Neuronal stem cell (in vitro differentiated cells): ENCODE results near the gene TREX2.
A peak's percentile ranks its signal among the peaks of the same experiment; 100 is the strongest.

Experiments used
- DNase-seq: peaks from one replicate; pipeline ENCODE4 v3.0.0-alpha.2; 2013; ENCODE audit warnings: low spot score
- H2AFZ ChIP-seq: one replicate; pipeline ENCODE4 v1.6.1; 2013; ENCODE audit warnings: mild to moderate bottlenecking, low read length, inconsistent platforms
- H2AK5ac ChIP-seq: 2 replicates; pipeline ENCODE4 v1.6.1; 2013; ENCODE audit warnings: low read depth, mild to moderate bottlenecking, inconsistent platforms, low read length, moderate library complexity, mixed read lengths
- H2BK120ac ChIP-seq: 2 replicates; pipeline ENCODE4 v1.6.1; 2013; ENCODE audit warnings: low read depth, mild to moderate bottlenecking, inconsistent platforms, low read length, moderate library complexity, mixed read lengths
- H2BK12ac ChIP-seq: one replicate; pipeline ENCODE4 v1.6.1; 2013; ENCODE audit warnings: low read length, inconsistent platforms
- H2BK15ac ChIP-seq: 2 replicates; pipeline ENCODE4 v1.6.1; 2013; ENCODE audit warnings: mild to moderate bottlenecking, low read length, inconsistent platforms, mixed read lengths
- H2BK5ac ChIP-seq: one replicate; pipeline ENCODE4 v1.6.1; 2013; ENCODE audit warnings: inconsistent platforms, mild to moderate bottlenecking, low read length, moderate library complexity
- H3K14ac ChIP-seq: one replicate; pipeline ENCODE4 v1.6.1; 2013; ENCODE audit warnings: low read length, inconsistent platforms
- H3K18ac ChIP-seq: 2 replicates; pipeline ENCODE4 v1.6.1; 2013; ENCODE audit warnings: low read length, inconsistent platforms
- H3K23ac ChIP-seq: 2 replicates; pipeline ENCODE4 v1.6.1; 2013; ENCODE audit warnings: low read depth, mild to moderate bottlenecking, mixed read lengths, low read length, inconsistent platforms; ENCODE audit not compliant: poor library complexity
- H3K27ac ChIP-seq: replicated peaks from 3 replicates; pipeline ENCODE4 v1.5.1; 2013; ENCODE audit warnings: low read length, inconsistent platforms
- H3K27me3 ChIP-seq, 3 experiments: 2 replicates each; pipeline ENCODE4 v1.6.1; 2013; ENCODE audit warnings: low read length in 3 of 3, mild to moderate bottlenecking in 2 of 3, inconsistent platforms in 1 of 3, low read depth in 1 of 3, mixed read lengths in 1 of 3, moderate library complexity in 1 of 3; ENCODE audit not compliant: control insufficient read depth in 3 of 3, insufficient read depth in 3 of 3
- H3K36me3 ChIP-seq, 2 donors: replicated peaks in 1 of 2; 2 replicates each; pipeline ENCODE4 v1.6.1; 2013; ENCODE audit warnings: low read length in 2 of 2; ENCODE audit not compliant: control insufficient read depth in 2 of 2, insufficient read depth in 2 of 2
- H3K4ac ChIP-seq: 2 replicates; pipeline ENCODE4 v1.6.1; 2013; ENCODE audit warnings: inconsistent platforms, mild to moderate bottlenecking, low read length, moderate library complexity
- H3K4me1 ChIP-seq, 2 donors: 1 replicate in 1 of 2; 2 replicates in 1 of 2; pipeline ENCODE4 v1.6.1; 2013; ENCODE audit warnings: low read length in 2 of 2, low read depth in 1 of 2; ENCODE audit not compliant: control insufficient read depth in 2 of 2, insufficient read depth in 1 of 2
- H3K4me2 ChIP-seq: one replicate; pipeline ENCODE4 v1.6.1; 2013; ENCODE audit warnings: mild to moderate bottlenecking, low read length, inconsistent platforms; ENCODE audit not compliant: insufficient read depth, poor library complexity, severe bottlenecking
- H3K4me3 ChIP-seq, 2 donors: 2 replicates each; pipeline ENCODE4 v1.5.1; 2013; ENCODE audit warnings: low read length in 2 of 2, mild to moderate bottlenecking in 2 of 2, inconsistent platforms in 1 of 2, moderate library complexity in 1 of 2
- H3K79me1 ChIP-seq: one replicate; pipeline ENCODE4 v1.6.1; 2013; ENCODE audit warnings: low read depth, mild to moderate bottlenecking, inconsistent platforms, low read length, moderate library complexity
- H3K9ac ChIP-seq: one replicate; pipeline ENCODE4 v1.6.1; 2013; ENCODE audit warnings: mild to moderate bottlenecking, low read depth, low read length, inconsistent platforms; ENCODE audit not compliant: poor library complexity
- H3K9me3 ChIP-seq, 2 donors: replicated peaks in 1 of 2; 2 replicates each; pipeline versions ENCODE3 to v1.6.1; 2013; ENCODE audit warnings: low read length in 2 of 2, mild to moderate bottlenecking in 2 of 2, inconsistent platforms in 1 of 2, low read depth in 1 of 2, mixed read lengths in 1 of 2, moderate library complexity in 1 of 2; ENCODE audit not compliant: control insufficient read depth in 2 of 2, insufficient read depth in 1 of 2
- H4K8ac ChIP-seq: one replicate; pipeline ENCODE4 v1.6.1; 2013; ENCODE audit warnings: low read depth, mild to moderate bottlenecking, inconsistent platforms, low read length, moderate library complexity
- H4K91ac ChIP-seq: one replicate; pipeline ENCODE4 v1.6.1; 2013; ENCODE audit warnings: low read length, low read depth, mild to moderate bottlenecking, inconsistent platforms; ENCODE audit not compliant: poor library complexity
- WGBS, 2 donors: extraction: QIAGEN DNeasy Blood & Tissue Kit; methylation state at CpG; one replicate each; pipeline ENCODE4 v1.1.7; 2013; ENCODE audit warnings: missing lambda C conversion rate in 2 of 2, mixed read lengths in 1 of 2; ENCODE audit not compliant: insufficient read length in 2 of 2, insufficient replicate concordance in 1 of 2; ENCODE audit errors: extremely low coverage in 2 of 2; 5-methylcytosine and 5-hydroxymethylcytosine counted together

Gene TREX2

DNA sequence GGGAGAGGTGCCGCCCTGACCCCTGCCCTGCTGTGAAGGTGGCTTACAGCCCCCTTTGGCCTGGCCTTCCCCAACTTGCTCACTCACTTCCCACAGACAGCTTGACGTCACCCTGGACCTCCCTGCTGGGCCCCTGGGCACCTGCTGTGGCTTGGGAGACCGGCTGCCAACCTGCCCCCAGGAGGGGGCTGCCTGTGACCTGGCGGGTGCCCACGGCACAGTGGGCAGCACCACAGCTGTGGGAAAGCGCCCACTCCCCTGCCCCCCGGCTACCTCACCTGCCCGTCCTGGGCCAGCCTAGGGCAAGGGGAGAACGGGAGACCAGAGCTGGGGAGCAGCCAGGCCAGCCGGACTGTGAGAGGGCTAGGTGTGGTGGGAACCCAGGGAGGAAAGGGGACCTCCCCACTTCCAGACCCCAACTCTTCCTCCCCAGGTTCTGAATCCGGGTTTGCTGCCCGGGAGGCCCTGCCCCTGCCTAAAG is 36.9 kb downstream of the TREX2 start:
- no peak overlapping the region for H2AK5ac ChIP-seq
- no peak overlapping the region for H3K4ac ChIP-seq
- no peaks in the 10 kb centered on the region for H3K4me1 ChIP-seq
- no peaks in the 10 kb centered on the region for H3K9me3 ChIP-seq
- H2BK15ac ChIP-seq: no peak overlapping the region
- H3K36me3 ChIP-seq: no peaks in the 10 kb centered on the region
- H4K91ac ChIP-seq: no peak overlapping the region
- H3K79me1 ChIP-seq: no peaks in the 10 kb centered on the region
- no peak overlapping the region for H3K18ac ChIP-seq
- H2BK120ac ChIP-seq: no peak overlapping the region
- no peak overlapping the region for H2AFZ ChIP-seq
- H3K27me3 ChIP-seq: peaks cover 0 to 87% (median 10%) of the 10 kb centered on the region in 3 experiments
- H3K23ac ChIP-seq: no peak overlapping the region
- no CpG with 5 or more reads among the region's 12 CpGs for WGBS, 2 donors
- no peak for DNase-seq
- H2BK5ac ChIP-seq: no peak overlapping the region
- H3K14ac ChIP-seq: no peak overlapping the region
- H3K4me3 ChIP-seq: no peak overlapping the region
- no peak overlapping the region for H4K8ac ChIP-seq
- H3K27ac ChIP-seq: no peak overlapping the region
- H2BK12ac ChIP-seq: no peak overlapping the region
- H3K9ac ChIP-seq: no peak overlapping the region
- H3K4me2 ChIP-seq: no peak overlapping the region

- Histone ChIP-seq H3K27me3 (peaks cover 0 to 82% (median 10%) of the 10 kb centered on the region in 3 experiments), H3K4me1 (no peaks in the 10 kb centered on the region)
- WGBS, 2 donors: no CpG with 5 or more reads among the region's 10 CpGs
These were observed 37.6 kb downstream of the TREX2 start for GRCh38 chrX:153408221-153408721.

DNA sequence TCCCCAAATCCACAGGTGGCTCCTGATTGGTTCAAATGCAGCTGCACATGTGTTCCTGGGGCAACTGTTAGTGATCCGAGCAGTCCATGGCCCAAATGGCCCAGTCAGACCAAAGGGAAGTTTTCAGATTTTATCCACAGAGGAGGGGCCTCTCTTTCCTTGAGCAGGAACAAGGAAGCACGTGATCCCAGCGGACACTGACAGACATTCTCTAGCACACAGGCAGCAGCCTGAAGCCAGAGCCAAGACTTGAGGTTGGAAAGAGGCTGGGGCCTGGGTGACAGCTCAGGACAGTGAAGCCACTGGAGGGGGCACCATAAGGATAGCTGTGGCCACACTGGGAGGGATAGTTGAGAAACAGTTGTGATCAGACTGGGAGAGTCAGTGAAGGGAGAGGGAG is 38.1 kb downstream of the TREX2 start:
- H3K4ac ChIP-seq: no peak overlapping the region
- H3K14ac ChIP-seq: no peak overlapping the region
- DNase-seq: no peak
- H3K36me3 ChIP-seq: no peaks in the 10 kb centered on the region
- H3K18ac ChIP-seq: no peak overlapping the region
- no peak overlapping the region for H2AK5ac ChIP-seq
- no peak overlapping the region for H3K4me2 ChIP-seq
- H2BK12ac ChIP-seq: peak overlapping the region; percentile 22
- no peak overlapping the region for H2BK5ac ChIP-seq
- no peak overlapping the region for H3K27ac ChIP-seq
- no peak overlapping the region for H3K9ac ChIP-seq
- H3K9me3 ChIP-seq: no peaks in the 10 kb centered on the region
- H2AFZ ChIP-seq: no peak overlapping the region
- no peaks in the 10 kb centered on the region for H3K4me1 ChIP-seq
- H3K79me1 ChIP-seq: no peaks in the 10 kb centered on the region
- H3K23ac ChIP-seq: no peak overlapping the region
- no peak overlapping the region for H4K8ac ChIP-seq
- no peak overlapping the region for H2BK15ac ChIP-seq
- H3K27me3 ChIP-seq: peaks cover 0 to 78% (median 10%) of the 10 kb centered on the region in 3 experiments
- H2BK120ac ChIP-seq: no peak overlapping the region
- WGBS, 2 donors: no CpG with 5 or more reads among the region's 3 CpGs
- no peak overlapping the region for H4K91ac ChIP-seq
- H3K4me3 ChIP-seq: no peak overlapping the region

More at GRCh38 chrX:153408221-153408721, 37.6 kb downstream of the TREX2 start:
- Histone ChIP-seq H3K9me3 (no peaks in the 10 kb centered on the region), H3K14ac (no peak overlapping the region), H3K4me2 (no peak overlapping the region), H3K9ac (no peak overlapping the region), H2AFZ (no peak overlapping the region), H3K36me3 (no peaks in the 10 kb centered on the region), H3K18ac (no peak overlapping the region), H3K79me1 (no peaks in the 10 kb centered on the region), H2BK120ac (no peak overlapping the region), H2BK15ac (no peak overlapping the region), H3K4ac (no peak overlapping the region), H3K27ac (no peak overlapping the region), H2BK12ac (no peak overlapping the region), H2BK5ac (no peak overlapping the region), H4K8ac (no peak overlapping the region), H3K4me3 (no peak overlapping the region), H3K23ac (no peak overlapping the region), H4K91ac (no peak overlapping the region), H2AK5ac (no peak overlapping the region)
- DNase-seq: no peak

DNA sequence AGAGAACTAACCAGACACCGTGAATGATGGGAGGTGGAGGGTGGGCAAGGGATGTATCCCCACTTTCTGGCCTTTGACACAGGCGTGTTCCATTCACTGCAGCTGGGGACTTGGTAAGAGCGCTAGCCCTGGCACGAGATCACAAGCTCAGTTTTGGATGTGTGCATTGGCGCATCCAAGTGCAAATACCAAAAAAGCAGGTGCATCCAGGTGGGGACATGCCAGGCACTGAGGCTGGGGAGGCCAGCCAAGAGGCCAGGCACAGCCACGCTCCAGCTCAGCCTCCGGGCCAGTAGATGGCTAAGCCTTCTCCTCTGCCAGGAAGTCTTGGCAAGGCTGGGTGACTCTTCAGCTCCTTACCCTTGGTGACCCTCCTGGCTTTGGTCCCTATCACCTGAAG is 39.0 kb downstream of the TREX2 start:
- Histone ChIP-seq H2BK12ac (no peak overlapping the region), H3K4me3 (no peak overlapping the region), H3K18ac (no peak overlapping the region), H3K27me3 (peaks cover 0 to 69% (median 8%) of the 10 kb centered on the region in 3 experiments), H3K27ac (no peak overlapping the region), H3K9ac (no peak overlapping the region), H2AFZ (no peak overlapping the region), H3K4me2 (no peak overlapping the region), H3K4me1 (no peaks in the 10 kb centered on the region), H4K8ac (no peak overlapping the region), H2BK5ac (no peak overlapping the region), H3K23ac (no peak overlapping the region), H3K36me3 (no peaks in the 10 kb centered on the region), H3K9me3 (no peaks in the 10 kb centered on the region), H2BK120ac (no peak overlapping the region), H4K91ac (no peak overlapping the region), H3K14ac (no peak overlapping the region), H2AK5ac (no peak overlapping the region), H3K79me1 (no peaks in the 10 kb centered on the region), H3K4ac (no peak overlapping the region), H2BK15ac (no peak overlapping the region)
- WGBS, 2 donors: no CpG with 5 or more reads among the region's 7 CpGs
- DNase-seq: no peak
